GM21447 (cell line): ENCODE measurements around the gene SRP68.

Source experiments
- ATAC-seq: cut with Tn5 transposase; IDR thresholded peaks from one replicate; pipeline ENCODE4 v1.9.1; 2021; ENCODE audit not compliant: unreplicated experiment

The SRP68 gene

GRCh38 chr17:76019833-76020467, 52.4 kb downstream of the SRP68 start:
- no peak for ATAC-seq

- no peak for ATAC-seq
Observed at GRCh38 chr17:76018801-76019200, 53.5 kb downstream of the SRP68 start.

GRCh38 chr17:76018340-76018680, 54.0 kb downstream of the SRP68 start:
- no peak for ATAC-seq

GRCh38 chr17:76017481-76018339, 54.6 kb downstream of the SRP68 start:
- ATAC-seq: no peak

GRCh38 chr17:76014925-76015261, 57.4 kb downstream of the SRP68 start:
- ATAC-seq: no peak

- no peak for ATAC-seq
Observed at GRCh38 chr17:76014100-76014924, 58.0 kb downstream of the SRP68 start.

- ATAC-seq: no peak
Observed at GRCh38 chr17:76013377-76013932, 58.9 kb downstream of the SRP68 start.

- ATAC-seq: no peak
Observed at GRCh38 chr17:76011951-76012350, 60.4 kb downstream of the SRP68 start.

- no peak for ATAC-seq
Observed at GRCh38 chr17:76009969-76010661, 62.2 kb downstream of the SRP68 start.

GRCh38 chr17:76009447-76009846, 62.9 kb downstream of the SRP68 start:
- no peak for ATAC-seq

- no peak for ATAC-seq
Observed at GRCh38 chr17:76008630-76009425, 63.5 kb downstream of the SRP68 start.

GRCh38 chr17:76008208-76008607, 64.1 kb downstream of the SRP68 start:
- ATAC-seq: no peak

GRCh38 chr17:76007850-76008165, 64.5 kb downstream of the SRP68 start:
- ATAC-seq: no peak

GRCh38 chr17:76007131-76007849, 65.0 kb downstream of the SRP68 start:
- no peak for ATAC-seq

- no peak for ATAC-seq
Observed at GRCh38 chr17:76005263-76006149, 66.8 kb downstream of the SRP68 start.

- ATAC-seq: no peak
Observed at GRCh38 chr17:76004750-76005262, 67.5 kb downstream of the SRP68 start.

GRCh38 chr17:76003915-76004314, 68.4 kb downstream of the SRP68 start:
- ATAC-seq: no peak

- no peak for ATAC-seq
Observed at GRCh38 chr17:76002100-76002499, 70.2 kb downstream of the SRP68 start.
